AG10803 (cell line): ENCODE results near the gene DRAXIN.

Source experiments
- DNase-seq: peaks from one replicate; pipeline ENCODE4 v3.0.0; 2010; ENCODE audit warnings: low read depth
- H3K4me3 ChIP-seq: 2 replicates; pipeline ENCODE4 v1.5.1; 2011; ENCODE audit warnings: mild to moderate bottlenecking, low read length, control low read depth
- TF ChIP-seq, protein P1 (sequence below): conservative IDR thresholded peaks from 2 replicates; pipeline ENCODE4 v1.5.1; 2011; ENCODE audit warnings: mild to moderate bottlenecking, low read length, control low read depth, inconsistent platforms

Gene DRAXIN

DNA sequence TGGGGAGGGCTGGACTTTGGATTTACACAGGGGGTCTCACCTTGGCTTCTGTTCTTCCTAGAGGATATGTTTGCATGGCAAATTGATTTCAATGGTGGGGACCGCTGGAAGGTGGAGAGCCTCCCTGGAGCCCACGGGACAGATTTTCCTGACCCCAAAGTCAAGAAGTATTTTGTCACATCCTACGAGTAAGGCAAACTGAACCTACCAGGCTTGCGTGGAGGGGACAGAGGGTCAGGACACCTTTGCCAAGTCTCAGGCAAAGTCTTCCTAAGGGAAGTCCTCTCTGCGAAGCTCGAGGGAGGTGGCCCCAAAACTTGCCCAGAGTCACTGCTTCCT is 20.3 kb upstream of the DRAXIN start:
- TF ChIP-seq, protein P1, sequence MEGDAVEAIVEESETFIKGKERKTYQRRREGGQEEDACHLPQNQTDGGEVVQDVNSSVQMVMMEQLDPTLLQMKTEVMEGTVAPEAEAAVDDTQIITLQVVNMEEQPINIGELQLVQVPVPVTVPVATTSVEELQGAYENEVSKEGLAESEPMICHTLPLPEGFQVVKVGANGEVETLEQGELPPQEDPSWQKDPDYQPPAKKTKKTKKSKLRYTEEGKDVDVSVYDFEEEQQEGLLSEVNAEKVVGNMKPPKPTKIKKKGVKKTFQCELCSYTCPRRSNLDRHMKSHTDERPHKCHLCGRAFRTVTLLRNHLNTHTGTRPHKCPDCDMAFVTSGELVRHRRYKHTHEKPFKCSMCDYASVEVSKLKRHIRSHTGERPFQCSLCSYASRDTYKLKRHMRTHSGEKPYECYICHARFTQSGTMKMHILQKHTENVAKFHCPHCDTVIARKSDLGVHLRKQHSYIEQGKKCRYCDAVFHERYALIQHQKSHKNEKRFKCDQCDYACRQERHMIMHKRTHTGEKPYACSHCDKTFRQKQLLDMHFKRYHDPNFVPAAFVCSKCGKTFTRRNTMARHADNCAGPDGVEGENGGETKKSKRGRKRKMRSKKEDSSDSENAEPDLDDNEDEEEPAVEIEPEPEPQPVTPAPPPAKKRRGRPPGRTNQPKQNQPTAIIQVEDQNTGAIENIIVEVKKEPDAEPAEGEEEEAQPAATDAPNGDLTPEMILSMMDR, result no peak
- no peak for DNase-seq
- H3K4me3 ChIP-seq, result no peak overlapping the region

DNA sequence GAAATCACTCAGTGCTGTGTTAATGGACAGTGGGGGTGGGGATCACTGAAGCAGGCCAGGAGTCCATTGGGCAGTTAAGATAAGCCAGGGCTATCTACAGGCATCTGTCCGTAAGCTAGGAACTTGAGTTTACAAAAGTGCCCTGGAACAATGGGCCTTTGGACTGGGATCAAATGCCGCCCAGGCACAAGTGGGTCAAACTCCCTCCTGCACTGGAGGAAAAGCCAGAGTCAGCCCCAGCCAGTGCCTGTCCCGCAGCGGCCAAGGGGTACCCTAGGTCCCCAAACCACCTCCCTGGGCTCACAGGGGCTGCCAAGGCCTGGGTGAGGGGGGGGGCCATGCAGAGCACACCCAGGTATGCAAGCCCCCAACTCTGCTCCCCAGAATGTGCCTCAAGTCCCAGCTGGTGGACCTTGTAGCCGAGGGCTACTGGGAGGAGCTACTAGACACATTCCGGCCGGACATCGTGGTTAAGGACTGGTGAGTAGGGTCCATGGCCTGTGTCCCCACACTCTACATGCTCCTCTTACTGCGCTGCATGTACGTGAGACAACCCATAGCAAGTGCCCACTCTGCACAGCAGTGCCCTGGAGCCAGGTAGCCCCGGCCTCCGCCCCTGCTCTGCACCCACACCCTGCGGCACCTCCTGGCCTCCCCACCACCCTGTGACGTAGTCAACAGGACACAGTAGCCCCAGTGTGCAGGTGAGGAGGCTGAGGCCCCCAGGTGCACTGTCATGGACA is 19.8 kb upstream of the DRAXIN start:
- DNase-seq, result no peak

DNA sequence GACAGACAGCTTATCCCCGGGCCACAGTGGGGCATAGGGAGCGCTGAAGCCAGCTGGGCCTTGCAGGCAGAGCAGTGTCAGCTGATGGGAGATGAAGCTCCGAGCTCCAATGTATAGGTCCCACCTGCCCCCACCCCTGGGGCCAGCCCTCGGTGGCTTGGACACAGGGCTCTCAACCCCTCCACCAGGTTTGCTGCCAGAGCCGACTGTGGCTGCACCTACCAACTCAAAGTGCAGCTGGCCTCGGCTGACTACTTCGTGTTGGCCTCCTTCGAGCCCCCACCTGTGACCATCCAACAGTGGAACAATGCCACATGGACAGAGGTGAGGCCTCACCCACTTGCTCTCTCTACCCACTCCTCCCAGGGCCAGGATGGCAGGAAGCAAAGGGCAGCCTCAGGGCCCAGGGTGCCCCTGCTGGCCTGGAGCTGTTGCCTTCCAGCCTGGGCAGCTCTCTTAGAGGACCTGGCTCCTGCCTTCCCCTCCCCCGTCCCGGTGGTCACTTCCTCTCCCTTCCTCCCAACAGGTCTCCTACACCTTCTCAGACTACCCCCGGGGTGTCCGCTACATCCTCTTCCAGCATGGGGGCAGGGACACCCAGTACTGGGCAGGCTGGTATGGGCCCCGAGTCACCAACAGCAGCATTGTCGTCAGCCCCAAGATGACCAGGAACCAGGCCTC is 18.3 kb upstream of the DRAXIN start:
- H3K4me3 ChIP-seq, result no peak overlapping the region
- no peak for DNase-seq
- TF ChIP-seq, protein P1, result no peak

More for the DNA sequence above, 19.8 kb upstream of the DRAXIN start:
- TF ChIP-seq, protein P1, result no peak
- no peak overlapping the region for H3K4me3 ChIP-seq

DNA sequence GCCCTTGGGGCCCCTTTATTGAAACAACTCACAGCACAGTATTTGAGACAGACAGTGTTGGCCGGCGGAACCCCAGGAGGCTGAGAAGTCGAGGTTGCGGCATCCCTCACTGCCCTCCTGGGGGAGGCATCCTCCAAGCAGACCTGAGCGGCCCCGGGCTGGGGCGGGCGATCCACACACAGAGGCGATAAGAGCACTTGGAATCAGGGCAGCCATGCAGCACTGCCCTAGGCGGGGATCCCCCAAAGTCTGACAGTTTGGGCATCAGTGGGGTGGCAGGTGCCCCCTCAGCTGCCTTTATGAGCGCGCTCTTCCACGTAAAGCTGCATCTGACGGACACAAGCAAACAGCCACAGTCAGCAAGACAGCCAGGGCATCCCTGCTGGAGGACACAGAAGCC is 17.0 kb upstream of the DRAXIN start:
- H3K4me3 ChIP-seq, result no peak overlapping the region
- no peak for DNase-seq
- TF ChIP-seq, protein P1, result no peak

DNA sequence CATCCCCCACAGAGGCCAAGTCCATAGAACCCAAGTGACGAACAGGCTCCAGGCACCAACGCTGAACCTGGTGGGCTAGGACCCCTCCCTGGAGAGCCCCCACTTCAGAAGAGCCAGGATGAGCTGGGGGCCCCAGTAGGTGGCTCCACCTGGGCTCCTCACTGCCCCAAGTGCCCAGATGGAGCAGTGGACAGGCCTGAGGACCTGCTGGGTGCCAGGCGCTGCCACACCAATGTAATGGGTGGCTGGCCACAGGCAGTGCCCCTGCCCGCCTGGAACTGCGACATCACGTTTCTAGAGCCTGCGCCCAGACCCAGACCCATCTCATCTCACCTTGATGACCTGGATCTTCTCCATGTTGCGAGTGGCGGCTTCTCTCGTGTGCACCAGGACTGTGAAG is 16.2 kb upstream of the DRAXIN start:
- DNase-seq, result no peak
- no peak overlapping the region for H3K4me3 ChIP-seq
- TF ChIP-seq, protein P1, result no peak

DNA sequence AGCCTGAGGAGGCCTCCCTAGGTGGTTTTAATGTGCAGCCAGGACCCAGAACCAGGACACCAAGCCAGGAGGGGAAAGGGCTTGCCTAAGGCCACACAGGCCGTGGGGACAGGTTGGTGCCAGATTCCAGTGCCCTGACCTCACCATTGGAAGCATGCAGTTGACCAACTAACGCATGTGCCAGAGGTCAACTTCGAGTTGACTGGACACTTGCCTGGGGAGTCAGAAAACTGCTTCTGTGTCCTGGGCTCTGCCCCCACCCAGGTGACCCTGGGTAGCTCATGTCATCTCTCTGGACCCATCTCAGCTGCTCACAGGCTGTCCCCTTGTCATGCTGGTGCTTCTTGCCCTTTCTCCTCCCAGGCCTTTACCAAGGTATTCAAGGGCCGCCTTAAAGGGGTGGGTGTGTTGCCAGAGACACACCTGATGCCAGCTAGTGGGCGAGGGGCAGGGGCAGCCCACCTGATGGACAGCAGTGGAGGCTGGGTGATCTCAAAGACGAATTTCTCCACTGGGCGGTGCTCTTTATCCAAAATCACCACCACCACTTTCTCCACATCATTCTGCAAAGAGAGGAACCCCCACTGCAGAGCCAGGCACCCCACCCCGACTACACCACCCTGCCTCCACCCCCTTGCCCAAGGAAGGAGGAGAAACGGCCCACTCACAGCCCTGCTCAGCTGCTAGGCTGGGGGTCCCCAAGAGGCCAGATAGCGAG is 15.0 kb upstream of the DRAXIN start:
- no peak for DNase-seq
- TF ChIP-seq, protein P1, result no peak
- no peak overlapping the region for H3K4me3 ChIP-seq
